SK-N-SH treated with all-trans-retinoic acid at 6 μM for 48 hours (cell line): ENCODE results near the gene PRSS3.

Experiments
- ATAC-seq: fragments of 200-7000 bp; cut with Tn5 transposase; 3 replicates; pipeline ENCODE4 v1.9.1; 2020; ENCODE audit warnings: mild to moderate bottlenecking, moderate library complexity
- ARNTL ChIP-seq: fragments of 450-650 bp; formaldehyde crosslinking; IDR thresholded peaks from 2 replicates; pipeline ENCODE4 v1.5.0; 2020; ENCODE audit warnings: low read depth, mild to moderate bottlenecking, moderate library complexity, borderline replicate concordance
- BACH2 ChIP-seq: fragments of 250-450 bp; sonication (Bioruptor Pico); IDR thresholded peaks from 2 replicates; pipeline ENCODE4 v1.9.0; 2021; ENCODE audit warnings: mild to moderate bottlenecking, borderline replicate concordance
- CREB5 ChIP-seq: fragments of 250-450 bp; sonication (Bioruptor Pico); IDR thresholded peaks from 2 replicates; pipeline ENCODE4 v1.5.1; 2020; ENCODE audit warnings: low read depth, mild to moderate bottlenecking, moderate library complexity
- CSDC2 ChIP-seq: fragments of 250-450 bp; sonication (Bioruptor Pico); IDR thresholded peaks from 2 replicates; pipeline ENCODE4 v1.5.0; 2020; ENCODE audit warnings: mild to moderate bottlenecking, moderate library complexity
- CSRNP3 ChIP-seq: fragments of 250-450 bp; sonication (Bioruptor Pico); IDR thresholded peaks from 2 replicates; pipeline ENCODE4 v1.5.1; 2021; ENCODE audit warnings: mild to moderate bottlenecking, moderate library complexity
- ESRRG ChIP-seq: fragments of 250-450 bp; sonication (Bioruptor Pico); IDR thresholded peaks from 2 replicates; pipeline ENCODE4 v1.6.1; 2021; ENCODE audit warnings: mild to moderate bottlenecking
- GLIS3 ChIP-seq: fragments of 250-450 bp; sonication (Bioruptor Pico); IDR thresholded peaks from 2 replicates; pipeline ENCODE4 v1.5.0; 2020; ENCODE audit warnings: mild to moderate bottlenecking, moderate library complexity
- ISL1 ChIP-seq: fragments of 250-450 bp; sonication (Bioruptor Pico); IDR thresholded peaks from 2 replicates; pipeline ENCODE4 v2.1.2; 2022; ENCODE audit warnings: mild to moderate bottlenecking, moderate library complexity
- OSR1 ChIP-seq: fragments of 250-450 bp; sonication (Bioruptor Pico); IDR thresholded peaks from 2 replicates; pipeline ENCODE4 v1.8.0; 2022; ENCODE audit warnings: moderate library complexity, mild to moderate bottlenecking, inconsistent platforms
- PATZ1 ChIP-seq: fragments of 250-450 bp; sonication (Bioruptor Pico); IDR thresholded peaks from 2 replicates; pipeline ENCODE4 v1.8.0; 2020; ENCODE audit warnings: mild to moderate bottlenecking, moderate library complexity, borderline replicate concordance
- POU6F1 ChIP-seq: fragments of 250-450 bp; sonication (Bioruptor Pico); IDR thresholded peaks from 2 replicates; pipeline ENCODE4 v1.8.0; 2021; ENCODE audit warnings: low read depth, mild to moderate bottlenecking, moderate library complexity, borderline replicate concordance
- PPARA ChIP-seq: fragments of 250-450 bp; sonication (Bioruptor Pico); IDR thresholded peaks from 2 replicates; pipeline ENCODE4 v1.5.0; 2020; ENCODE audit warnings: mild to moderate bottlenecking, borderline replicate concordance
- TCF4 ChIP-seq: fragments of 250-450 bp; sonication (Bioruptor Pico); IDR thresholded peaks from 2 replicates; pipeline ENCODE4 v1.8.0; 2021; ENCODE audit warnings: mild to moderate bottlenecking, moderate library complexity, borderline replicate concordance
- TOX ChIP-seq: fragments of 250-450 bp; sonication (Bioruptor Pico); IDR thresholded peaks from 2 replicates; pipeline ENCODE4 v1.8.0; 2021; ENCODE audit warnings: mild to moderate bottlenecking, moderate library complexity, borderline replicate concordance
- ZC3H10 ChIP-seq: fragments of 250-450 bp; sonication (Bioruptor Pico); IDR thresholded peaks from 2 replicates; pipeline ENCODE4 v1.5.1; 2021; ENCODE audit warnings: mild to moderate bottlenecking, moderate library complexity
- ZFP30 ChIP-seq: fragments of 450-650 bp; formaldehyde crosslinking; IDR thresholded peaks from 2 replicates; pipeline ENCODE4 v1.5.0; 2022; ENCODE audit warnings: mild to moderate bottlenecking, moderate library complexity
- ZNF565 ChIP-seq: fragments of 450-650 bp; formaldehyde crosslinking; conservative IDR thresholded peaks from 2 replicates; pipeline ENCODE4 v1.5.0; 2020; ENCODE audit warnings: low read depth, mild to moderate bottlenecking, moderate library complexity
- ZNF70 ChIP-seq: fragments of 450-650 bp; formaldehyde crosslinking; IDR thresholded peaks from 2 replicates; pipeline ENCODE4 v1.5.0; 2020; ENCODE audit warnings: mild to moderate bottlenecking, moderate library complexity
- ZNF8 ChIP-seq: fragments of 450-650 bp; formaldehyde crosslinking; IDR thresholded peaks from 2 replicates; pipeline ENCODE4 v1.5.0; 2020; ENCODE audit warnings: mild to moderate bottlenecking, moderate library complexity

Gene PRSS3

GRCh38 chr9:33837138-33837537 is 41.8 kb downstream of the PRSS3 start:
- ATAC-seq: no peak
- TF ChIP-seq TCF4 (CRISPR knock-in tag) (no peak), CSRNP3 (CRISPR knock-in tag) (no peak), PPARA (CRISPR knock-in tag) (no peak), ZNF565 (CRISPR knock-in tag) (no peak), ISL1 (no peak), GLIS3 (CRISPR knock-in tag) (no peak), ARNTL (no peak), PATZ1 (no peak), ZNF8 (CRISPR knock-in tag) (no peak), CREB5 (CRISPR knock-in tag) (no peak)

- TF ChIP-seq ZNF565 (CRISPR knock-in tag) (no peak), CSRNP3 (CRISPR knock-in tag) (no peak), POU6F1 (CRISPR knock-in tag) (no peak), OSR1 (CRISPR knock-in tag) (no peak), TCF4 (CRISPR knock-in tag) (no peak), ZNF70 (CRISPR knock-in tag) (no peak), PPARA (CRISPR knock-in tag) (no peak), ZFP30 (no peak), ZC3H10 (CRISPR knock-in tag) (no peak), CSDC2 (no peak), BACH2 (CRISPR knock-in tag) (no peak), ESRRG (no peak), ISL1 (no peak), CREB5 (CRISPR knock-in tag) (no peak), GLIS3 (CRISPR knock-in tag) (no peak)
- no peak for ATAC-seq
Observed at GRCh38 chr9:33840381-33840780, 45.0 kb downstream of the PRSS3 start.

GRCh38 chr9:33843312-33843961 is 48.1 kb downstream of the PRSS3 start:
- ATAC-seq: no peak
- TF ChIP-seq ISL1 (no peak), POU6F1 (CRISPR knock-in tag) (no peak), ZNF8 (CRISPR knock-in tag) (no peak), BACH2 (CRISPR knock-in tag) (no peak), ESRRG (no peak), CSRNP3 (CRISPR knock-in tag) (no peak), PPARA (CRISPR knock-in tag) (no peak), TOX (no peak), OSR1 (CRISPR knock-in tag) (no peak), TCF4 (CRISPR knock-in tag) (no peak), CREB5 (CRISPR knock-in tag) (no peak), PATZ1 (no peak)
